Smooth muscle cell (in vitro differentiated cells): Measurements from ENCODE around the gene MTRF1L. TPM values are rescaled to one million over a fixed set of nuclear protein-coding genes. Genes with fewer than 3 reads are reported as not detected.
"Not testable (repeated sequence)": the region's sequence is repeated elsewhere in the genome, so short reads cannot be mapped to it uniquely, and the experiment has no call there.

Source experiments
- DNase-seq: peaks from one replicate; lab custom pipeline; 2025; ENCODE audit not compliant: unreplicated experiment; lab: John Stamatoyannopoulos, UW
- H2AFZ ChIP-seq: fragments of 200-600 bp; sonication (generic); 2 replicates; pipeline ENCODE4 v1.6.0; 2016; ENCODE audit warnings: antibody characterized with exemption, low read depth, mild to moderate bottlenecking
- H3F3A ChIP-seq: fragments of 200-600 bp; sonication (generic); 2 replicates; pipeline ENCODE4 v1.6.0; 2017; ENCODE audit warnings: antibody characterized with exemption, low read depth
- H3K27ac ChIP-seq: fragments of 200-600 bp; sonication (generic); 2 replicates; pipeline ENCODE4 v1.5.1; 2016; ENCODE audit warnings: low read depth, mild to moderate bottlenecking
- H3K27me3 ChIP-seq: fragments of 200-600 bp; sonication (generic); 2 replicates; pipeline ENCODE4 v1.6.1; 2016; ENCODE audit warnings: low read depth, mild to moderate bottlenecking
- H3K36me3 ChIP-seq: fragments of 200-600 bp; sonication (generic); 2 replicates; pipeline ENCODE4 v1.5.1; 2016; ENCODE audit warnings: low read depth
- H3K4me1 ChIP-seq: fragments of 200-600 bp; sonication (generic); 2 replicates; pipeline ENCODE4 v1.5.1; 2016; ENCODE audit warnings: low read depth
- H3K4me2 ChIP-seq: fragments of 200-600 bp; sonication (generic); 2 replicates; pipeline ENCODE4 v1.6.0; 2016; ENCODE audit warnings: mild to moderate bottlenecking
- H3K4me3 ChIP-seq: fragments of 200-600 bp; sonication (generic); 2 replicates; pipeline ENCODE4 v1.5.1; 2016; ENCODE audit warnings: mild to moderate bottlenecking
- H3K79me2 ChIP-seq: fragments of 200-600 bp; sonication (generic); 2 replicates; pipeline ENCODE4 v1.6.0; 2016; ENCODE audit warnings: low read depth, mild to moderate bottlenecking
- H3K9ac ChIP-seq: fragments of 200-600 bp; sonication (generic); 2 replicates; pipeline ENCODE4 v1.6.0; 2016; ENCODE audit warnings: low read depth
- H3K9me3 ChIP-seq: fragments of 200-600 bp; sonication (generic); replicated peaks from 2 replicates; pipeline ENCODE4 v1.5.1; 2016; ENCODE audit warnings: low read depth
- H4K20me1 ChIP-seq: fragments of 200-600 bp; sonication (generic); 2 replicates; pipeline ENCODE4 v1.6.0; 2016; ENCODE audit warnings: low read depth
- CTCF ChIP-seq: fragments of 200-600 bp; sonication (generic); IDR thresholded peaks from 2 replicates; pipeline ENCODE4 v1.5.1; 2017; ENCODE audit warnings: borderline replicate concordance, mild to moderate bottlenecking, antibody characterized with exemption; ENCODE audit not compliant: insufficient read depth, poor library complexity, severe bottlenecking
- WGBS: methylation state at CpG from one replicate; pipeline ENCODE4 v1.1.7; 2016; ENCODE audit warnings: low lambda C conversion rate; 5-methylcytosine and 5-hydroxymethylcytosine counted together
- polyA plus RNA-seq: library from polyadenylated mRNA; unstranded; fragments of >200 nt; fragmentation: Nextera tagmentation; extraction: Ambion mirVana; gene quantifications from 2 replicates; pipeline ENCODE4 v1.2.1, GENCODE V29; 2016
- total RNA-seq: library from RNA; depleted of rRNA; stranded (reverse); fragments of >200 nt; gene quantifications from 2 replicates; pipeline ENCODE4 v1.2.3, GENCODE V29; 2014

MTRF1L gene
- total and polyA plus RNA-seq, 2 experiments from 2014 or later, result 14.1 to 21.1 TPM

GRCh38 chr6:152993847-152994246 lies 8.7 kb downstream of the MTRF1L start:
- no peak for DNase-seq
- Histone ChIP-seq H3F3A (no peaks in the 10 kb centered on the region), H3K79me2 (peaks cover 81% of the 10 kb centered on the region), H3K27ac (no peak overlapping the region), H3K27me3 (no peaks in the 10 kb centered on the region), H3K4me1 (no peaks in the 10 kb centered on the region), H3K36me3 (peaks cover 26% of the 10 kb centered on the region), H3K9me3 (no peaks in the 10 kb centered on the region), H3K4me2 (no peak overlapping the region), H2AFZ (no peak overlapping the region), H3K4me3 (no peak overlapping the region), H3K9ac (no peak overlapping the region), H4K20me1 (peaks cover 56% of the 10 kb centered on the region)
- TF ChIP-seq CTCF, result no peak

GRCh38 chr6:152993431-152993830 lies 9.1 kb downstream of the MTRF1L start:
- DNase-seq, result no peak
- TF ChIP-seq CTCF, result no peak
- peaks cover 24% of the 10 kb centered on the region for H3K36me3 ChIP-seq
- H3K79me2 ChIP-seq, result peaks cover 76% of the 10 kb centered on the region
- no peak overlapping the region for H3K4me2 ChIP-seq
- H4K20me1 ChIP-seq, result peaks cover 51% of the 10 kb centered on the region
- H3K4me3 ChIP-seq, result no peak overlapping the region
- no peak overlapping the region for H2AFZ ChIP-seq
- H3K9ac ChIP-seq, result no peak overlapping the region
- H3K27me3 ChIP-seq, result no peaks in the 10 kb centered on the region
- no peak overlapping the region for H3K27ac ChIP-seq
- no peaks in the 10 kb centered on the region for H3F3A ChIP-seq
- no peaks in the 10 kb centered on the region for H3K4me1 ChIP-seq
- H3K9me3 ChIP-seq, result no peaks in the 10 kb centered on the region

GRCh38 chr6:152986978-152987377 lies 15.5 kb downstream of the MTRF1L start:
- Histone ChIP-seq H3K27me3 (no peaks in the 10 kb centered on the region), H2AFZ (no peak overlapping the region), H4K20me1 (peaks cover 9% of the 10 kb centered on the region), H3K4me1 (peaks cover 15% of the 10 kb centered on the region), H3K36me3 (no peaks in the 10 kb centered on the region), H3F3A (peaks cover 8% of the 10 kb centered on the region), H3K4me3 (no peak overlapping the region), H3K79me2 (peaks cover 51% of the 10 kb centered on the region), H3K27ac (no peak overlapping the region), H3K9me3 (no peaks in the 10 kb centered on the region), H3K4me2 (no peak overlapping the region), H3K9ac (no peak overlapping the region)
- 97% methylated on average over 2 of the region's 2 CpGs for WGBS
- TF ChIP-seq CTCF, result no peak
- DNase-seq, result no peak

- not testable (repeated sequence) for H3K27me3 ChIP-seq, H3K4me3 ChIP-seq, DNase-seq, H3F3A ChIP-seq, H3K36me3 ChIP-seq, H3K27ac ChIP-seq, H3K9ac ChIP-seq, H3K9me3 ChIP-seq, H2AFZ ChIP-seq
- H3K4me1 ChIP-seq, result peaks cover 29% of the 10 kb centered on the region
- peak overlapping the region; percentile 99 for H3K4me2 ChIP-seq
- 98% methylated on average over 11 of the region's 11 CpGs for WGBS
- peaks cover 26% of the 10 kb centered on the region for H4K20me1 ChIP-seq
- H3K79me2 ChIP-seq, result peaks cover 52% of the 10 kb centered on the region
These were observed 17.2 kb downstream of the MTRF1L start for GRCh38 chr6:152985300-152985699.
